H9 (cell line): Measurements from ENCODE around the gene TRIM68. TPM values are rescaled to one million over a fixed set of nuclear protein-coding genes. Genes with fewer than 3 reads are reported as not detected.

Experiments used
- DNase-seq: peaks from one replicate; pipeline ENCODE4 v3.0.0-alpha.2; 2017
- H2AFZ ChIP-seq: one replicate; pipeline ENCODE4 v1.6.1; 2013; ENCODE audit warnings: mild to moderate bottlenecking, low read length, control low read depth, moderate library complexity
- H2AK5ac ChIP-seq: 2 replicates; pipeline ENCODE4 v1.6.1; 2013; ENCODE audit warnings: low read length, control low read depth, mixed read lengths; ENCODE audit not compliant: insufficient read length
- H2BK120ac ChIP-seq: one replicate; pipeline ENCODE4 v1.6.1; 2013; ENCODE audit warnings: low read depth, mild to moderate bottlenecking, low read length, control low read depth, inconsistent platforms; ENCODE audit not compliant: poor library complexity, severe bottlenecking
- H2BK12ac ChIP-seq: 2 replicates; pipeline ENCODE4 v1.6.1; 2013; ENCODE audit warnings: low read length, control low read depth, mixed read lengths, low read depth; ENCODE audit not compliant: insufficient read length
- H2BK15ac ChIP-seq: 2 replicates; pipeline ENCODE4 v1.6.1; 2013; ENCODE audit warnings: low read depth, low read length, control low read depth
- H2BK20ac ChIP-seq: one replicate; pipeline ENCODE4 v1.6.1; 2013; ENCODE audit warnings: low read depth, mild to moderate bottlenecking, low read length, control low read depth, inconsistent platforms; ENCODE audit not compliant: poor library complexity, severe bottlenecking
- H2BK5ac ChIP-seq: 2 replicates; pipeline ENCODE4 v1.6.1; 2013; ENCODE audit warnings: low read length, control low read depth, mixed read lengths; ENCODE audit not compliant: insufficient read length
- H3K14ac ChIP-seq: 2 replicates; pipeline ENCODE4 v1.6.1; 2013; ENCODE audit warnings: low read length, control low read depth; ENCODE audit not compliant: insufficient read depth
- H3K18ac ChIP-seq: 2 replicates; pipeline ENCODE4 v1.6.1; 2013; ENCODE audit warnings: low read depth, mild to moderate bottlenecking, mixed read lengths, low read length, control low read depth; ENCODE audit not compliant: insufficient read length
- H3K23ac ChIP-seq: 2 replicates; pipeline ENCODE4 v1.6.1; 2013; ENCODE audit warnings: low read length, control low read depth, mixed read lengths, low read depth; ENCODE audit not compliant: insufficient read length
- H3K23me2 ChIP-seq: 2 replicates; pipeline ENCODE4 v1.6.1; 2013; ENCODE audit warnings: low read depth, mild to moderate bottlenecking, mixed read lengths, low read length, control low read depth; ENCODE audit not compliant: insufficient read length, poor library complexity, severe bottlenecking
- H3K27ac ChIP-seq: 2 replicates; pipeline ENCODE4 v1.5.1; 2013; ENCODE audit warnings: low read length, control low read depth, mixed read lengths, low read depth; ENCODE audit not compliant: insufficient read length
- H3K27me3 ChIP-seq: 2 replicates; pipeline ENCODE4 v1.6.1; 2013; ENCODE audit warnings: low read length, control low read depth, inconsistent platforms; ENCODE audit not compliant: insufficient read depth
- H3K4ac ChIP-seq: 2 replicates; pipeline ENCODE4 v1.6.1; 2013; ENCODE audit warnings: low read depth, mild to moderate bottlenecking, control low read depth, inconsistent platforms, low read length, moderate library complexity
- H3K4me1 ChIP-seq: 2 replicates; pipeline ENCODE4 v1.6.1; 2013; ENCODE audit warnings: low read length, control low read depth, inconsistent platforms; ENCODE audit not compliant: insufficient read depth
- H3K4me2 ChIP-seq: 2 replicates; pipeline ENCODE4 v1.6.1; 2013; ENCODE audit warnings: low read length, control low read depth, mixed read lengths; ENCODE audit not compliant: insufficient read length, insufficient read depth
- H3K56ac ChIP-seq: 2 replicates; pipeline ENCODE4 v1.6.1; 2013; ENCODE audit warnings: low read depth, mild to moderate bottlenecking, mixed read lengths, low read length, control low read depth; ENCODE audit not compliant: insufficient read length
- H3K79me1 ChIP-seq: 2 replicates; pipeline ENCODE4 v1.6.1; 2013; ENCODE audit warnings: low read depth, mild to moderate bottlenecking, moderate library complexity, low read length, control low read depth, inconsistent platforms; ENCODE audit not compliant: insufficient read depth, poor library complexity, severe bottlenecking
- H3K79me2 ChIP-seq: 2 replicates; pipeline ENCODE4 v1.6.1; 2013; ENCODE audit warnings: low read length, control low read depth, inconsistent platforms; ENCODE audit not compliant: insufficient read depth
- H3K9ac ChIP-seq: 2 replicates; pipeline ENCODE4 v1.6.1; 2013; ENCODE audit warnings: low read length, control low read depth, mixed read lengths; ENCODE audit not compliant: insufficient read length; ENCODE audit errors: extremely low read depth
- H3K9me3 ChIP-seq: one replicate; pipeline ENCODE4 v1.6.1; 2013; ENCODE audit warnings: low read depth, low read length, inconsistent platforms; ENCODE audit not compliant: control insufficient read depth
- H3T11ph ChIP-seq: one replicate; pipeline ENCODE4 v1.6.1; 2013; ENCODE audit warnings: mild to moderate bottlenecking, low read length, control low read depth, inconsistent platforms
- H4K20me1 ChIP-seq: one replicate; pipeline ENCODE4 v1.6.1; 2013; ENCODE audit not compliant: control insufficient read depth, insufficient read length, insufficient read depth
- H4K5ac ChIP-seq: 2 replicates; pipeline ENCODE4 v1.6.1; 2013; ENCODE audit warnings: low read depth, mild to moderate bottlenecking, mixed read lengths, low read length, control low read depth; ENCODE audit not compliant: insufficient read length
- H4K8ac ChIP-seq: replicated peaks from 2 replicates; pipeline ENCODE4 v1.6.1; 2013; ENCODE audit warnings: low read length, control low read depth, mixed read lengths, low read depth; ENCODE audit not compliant: insufficient read length
- H4K91ac ChIP-seq: 2 replicates; pipeline ENCODE4 v1.6.1; 2013; ENCODE audit warnings: low read depth, mild to moderate bottlenecking, moderate library complexity, mixed read lengths, low read length, control low read depth; ENCODE audit not compliant: insufficient read length
- H3K27ac Mint-ChIP-seq, 3 experiments: 2 replicates in 2 of 3; 3 replicates in 1 of 3; pipeline ENCODE4 v1.8.0; 2020 to 2021; ENCODE audit warnings: mixed read lengths in 3 of 3, mild to moderate bottlenecking in 1 of 3, moderate library complexity in 1 of 3
- H3K27me3 Mint-ChIP-seq: 2 replicates; pipeline ENCODE4 v1.8.0; 2021; ENCODE audit warnings: low read depth, mild to moderate bottlenecking, moderate library complexity, mixed read lengths
- H3K36me3 Mint-ChIP-seq, 3 experiments: 2 replicates in 2 of 3; 3 replicates in 1 of 3; pipeline ENCODE4 v1.8.0; 2020 to 2021; ENCODE audit warnings: low read depth in 3 of 3, mixed read lengths in 3 of 3; ENCODE audit not compliant: insufficient read depth in 1 of 3
- H3K4me1 Mint-ChIP-seq, 2 experiments: 2 replicates each; pipeline ENCODE4 v1.8.0; 2020; ENCODE audit warnings: mixed read lengths in 2 of 2
- H3K4me3 Mint-ChIP-seq, 2 experiments: 2 replicates in 1 of 2; 3 replicates in 1 of 2; pipeline ENCODE4 v1.8.0; 2020 to 2021; ENCODE audit warnings: mild to moderate bottlenecking in 2 of 2, mixed read lengths in 2 of 2, moderate library complexity in 1 of 2
- H3K9me3 Mint-ChIP-seq, 2 experiments: 2 replicates in 1 of 2; 3 replicates in 1 of 2; pipeline ENCODE4 v1.8.0; 2020; ENCODE audit warnings: mild to moderate bottlenecking in 2 of 2, mixed read lengths in 2 of 2, moderate library complexity in 1 of 2
- CTCF ChIP-seq: fragments of 200-600 bp; sonication (generic); conservative IDR thresholded peaks from 3 replicates; pipeline ENCODE4 v1.8.0; 2021; ENCODE audit warnings: antibody characterized with exemption, mild to moderate bottlenecking
- WGBS: extraction: QIAGEN DNeasy Blood & Tissue Kit; methylation state at CpG from one replicate; pipeline ENCODE4 v1.1.7; 2013; ENCODE audit warnings: missing lambda C conversion rate, low lambda C conversion rate, mixed read lengths; ENCODE audit not compliant: insufficient read length; ENCODE audit errors: extremely low coverage; 5-methylcytosine and 5-hydroxymethylcytosine counted together
- total RNA-seq: library from RNA; stranded (reverse); gene quantifications from 2 replicates; pipeline ENCODE4 v1.2.1, GENCODE V29; 2021

Gene TRIM68
- total RNA-seq, 1 experiment from 2014 or later: 9.9 TPM

- Histone ChIP-seq H4K8ac (no peak overlapping the region), H2BK5ac (no peak overlapping the region), H3K4me1 (no peaks in the 10 kb centered on the region), H3K79me2 (no peaks in the 10 kb centered on the region), H2BK15ac (no peak overlapping the region), H3K56ac (no peak overlapping the region), H3K79me1 (no peaks in the 10 kb centered on the region), H3K23me2 (no peaks in the 10 kb centered on the region), H3K4me2 (no peak overlapping the region), H3K18ac (no peak overlapping the region), H3K4ac (no peak overlapping the region), H4K20me1 (no peaks in the 10 kb centered on the region), H3K27me3 (no peaks in the 10 kb centered on the region), H4K5ac (no peak overlapping the region), H3K9me3 (no peaks in the 10 kb centered on the region), H3K9ac (no peak overlapping the region), H2BK20ac (no peak overlapping the region), H2BK120ac (no peak overlapping the region), H3K27ac (no peak overlapping the region), H3T11ph (no peak overlapping the region), H4K91ac (no peak overlapping the region), H3K23ac (no peak overlapping the region), H3K14ac (no peak overlapping the region), H2AK5ac (no peak overlapping the region), H2AFZ (no peak overlapping the region), H2BK12ac (no peak overlapping the region)
- no peak overlapping the region; a peak in 1 of 7 replicates for H3K27ac Mint-ChIP-seq
- WGBS: no CpG with 5 or more reads among the region's 4 CpGs
- H3K36me3 Mint-ChIP-seq: peaks cover 4 to 17% (median 16%) of the 10 kb centered on the region in 3 experiments; a peak in 6 of 7 replicates
- no peak for TF ChIP-seq CTCF
- H3K4me1 Mint-ChIP-seq: peaks cover 7 to 9% of the 10 kb centered on the region in 2 experiments
- DNase-seq: no peak
- peaks cover 7% of the 10 kb centered on the region for H3K27me3 Mint-ChIP-seq
- H3K4me3 Mint-ChIP-seq: no peak overlapping the region
- no peaks in the 10 kb centered on the region for H3K9me3 Mint-ChIP-seq
Observed at GRCh38 chr11:4605057-4605456, 3.0 kb downstream of the TRIM68 start.
